Uterus (tissue), 2 donors: ENCODE measurements around the gene IRS1.

Source experiments
- CTCF ChIP-seq, 4 experiments: fragments of 200-600 bp in 2 of 4; fragments of 450-650 bp in 2 of 4; sonication (generic) in 2 of 4; IDR thresholded peaks; one replicate each; pipeline ENCODE4 v1.5.1; 2016 to 2019; ENCODE audit warnings: antibody characterized with exemption in 4 of 4, mild to moderate bottlenecking in 2 of 4, moderate library complexity in 1 of 4
- POLR2A ChIP-seq, 2 donors: fragments of 450-650 bp; IDR thresholded peaks; one replicate each; pipeline ENCODE4 v1.6.1; 2016; ENCODE audit warnings: antibody characterized with exemption in 2 of 2, mild to moderate bottlenecking in 1 of 2, moderate library complexity in 1 of 2

GRCh38 chr2:226836548-226836885, 36.9 kb upstream of the IRS1 start:
- no peak for TF ChIP-seq CTCF (IDR thresholded peaks at IDR 0.05)
- no peak for TF ChIP-seq POLR2A (IDR thresholded peaks at IDR 0.05)
